ENCODE data around the gene KCNAB2.

DNA sequence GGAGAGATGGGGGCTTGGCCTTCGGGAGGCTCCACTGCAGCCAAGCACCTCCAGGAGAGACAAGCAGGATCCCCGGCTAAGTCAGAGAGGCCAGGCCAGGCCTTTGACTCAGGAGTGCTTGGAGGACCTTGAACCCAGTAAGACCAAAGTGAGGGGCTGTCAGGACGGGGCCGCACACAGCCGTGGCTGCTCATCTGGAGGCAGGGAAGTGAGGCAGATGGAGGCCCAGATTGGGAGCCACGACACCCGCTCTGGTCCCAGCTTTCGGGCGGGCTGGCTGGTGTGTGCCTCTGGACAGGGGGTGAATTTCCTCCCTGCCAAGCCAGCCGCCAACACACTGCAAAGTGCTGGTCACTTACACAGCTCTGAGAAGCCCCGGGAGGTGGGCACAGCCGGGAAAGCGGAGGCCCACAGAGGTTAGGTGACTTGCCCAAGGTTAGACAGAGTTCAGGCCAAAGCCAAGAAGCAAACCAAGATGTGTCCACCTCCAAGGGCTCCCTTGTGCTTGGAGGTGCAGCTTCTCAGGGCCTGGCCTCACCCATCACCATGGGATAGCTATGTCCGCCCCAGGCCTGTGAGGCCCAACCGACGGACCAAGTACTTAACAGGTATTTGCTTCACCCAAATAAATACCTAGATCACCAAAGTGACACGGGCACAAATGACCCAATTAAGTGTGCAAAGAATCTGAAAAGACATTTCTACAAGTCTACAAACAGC lies 76.1 kb downstream of the KCNAB2 start:
- TF ChIP-seq, protein P1, sequence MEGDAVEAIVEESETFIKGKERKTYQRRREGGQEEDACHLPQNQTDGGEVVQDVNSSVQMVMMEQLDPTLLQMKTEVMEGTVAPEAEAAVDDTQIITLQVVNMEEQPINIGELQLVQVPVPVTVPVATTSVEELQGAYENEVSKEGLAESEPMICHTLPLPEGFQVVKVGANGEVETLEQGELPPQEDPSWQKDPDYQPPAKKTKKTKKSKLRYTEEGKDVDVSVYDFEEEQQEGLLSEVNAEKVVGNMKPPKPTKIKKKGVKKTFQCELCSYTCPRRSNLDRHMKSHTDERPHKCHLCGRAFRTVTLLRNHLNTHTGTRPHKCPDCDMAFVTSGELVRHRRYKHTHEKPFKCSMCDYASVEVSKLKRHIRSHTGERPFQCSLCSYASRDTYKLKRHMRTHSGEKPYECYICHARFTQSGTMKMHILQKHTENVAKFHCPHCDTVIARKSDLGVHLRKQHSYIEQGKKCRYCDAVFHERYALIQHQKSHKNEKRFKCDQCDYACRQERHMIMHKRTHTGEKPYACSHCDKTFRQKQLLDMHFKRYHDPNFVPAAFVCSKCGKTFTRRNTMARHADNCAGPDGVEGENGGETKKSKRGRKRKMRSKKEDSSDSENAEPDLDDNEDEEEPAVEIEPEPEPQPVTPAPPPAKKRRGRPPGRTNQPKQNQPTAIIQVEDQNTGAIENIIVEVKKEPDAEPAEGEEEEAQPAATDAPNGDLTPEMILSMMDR (IDR thresholded peaks at IDR 0.05), result no peak
- TF ChIP-seq POLR2A (IDR thresholded peaks at IDR 0.05) (no peak), POLR2AphosphoS5 (IDR thresholded peaks at IDR 0.05) (no peak)

Data from prostate gland (tissue), 2 donors.